Measurements from ENCODE around the gene SCP2. TPM values are rescaled to one million over a fixed set of nuclear protein-coding genes. Genes with fewer than 3 reads are reported as not detected.
"Not testable (repeated sequence)": the region's sequence is repeated elsewhere in the genome, so short reads cannot be mapped to it uniquely, and the experiment has no call there.

The SCP2 gene
- total RNA-seq, 1 experiment from 2014 or later, result 125 TPM

DNA sequence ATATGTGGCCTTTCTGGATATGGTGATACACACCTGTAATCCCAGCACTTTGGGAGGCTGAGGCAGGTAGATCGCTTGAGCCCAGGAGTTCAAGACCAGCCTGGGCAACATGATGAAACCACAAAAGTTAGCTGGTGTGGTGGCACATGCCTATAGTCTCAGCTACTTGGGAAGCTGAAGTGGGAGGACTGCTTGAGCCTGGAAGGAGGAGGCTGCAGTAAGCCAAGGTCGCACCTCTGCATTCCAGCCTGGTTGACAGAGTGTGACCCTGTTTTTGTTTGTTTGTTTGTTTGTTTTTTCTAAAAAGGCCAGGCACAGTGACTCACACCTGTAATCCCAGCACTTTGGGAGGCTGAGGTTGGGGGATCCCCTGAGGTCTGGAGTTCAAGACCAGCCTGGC lies 42.2 kb downstream of the SCP2 start:
- DNase-seq (ENCODE audit: low read depth), result not testable (repeated sequence)

DNA sequence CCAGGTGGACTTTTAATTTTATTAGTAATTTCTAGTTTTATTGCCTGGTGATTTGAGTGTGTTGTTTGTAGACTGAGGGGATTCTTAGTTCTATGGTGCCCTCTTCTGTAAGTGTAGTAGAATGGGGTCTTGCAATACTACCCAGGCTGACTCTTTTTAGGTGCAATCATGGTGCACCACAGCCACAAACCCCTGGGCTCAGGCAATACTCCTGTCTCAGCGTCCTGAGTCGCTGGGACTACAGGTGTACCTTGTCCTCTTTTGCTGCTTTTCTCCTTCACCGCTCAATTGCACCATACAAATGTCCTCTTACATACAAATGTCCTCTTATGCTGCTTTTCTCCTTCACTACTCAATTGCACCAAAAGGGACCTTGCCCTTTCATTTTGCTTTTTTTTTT lies 43.1 kb downstream of the SCP2 start:
- DNase-seq (ENCODE audit: low read depth), result peak; percentile 15

DNA sequence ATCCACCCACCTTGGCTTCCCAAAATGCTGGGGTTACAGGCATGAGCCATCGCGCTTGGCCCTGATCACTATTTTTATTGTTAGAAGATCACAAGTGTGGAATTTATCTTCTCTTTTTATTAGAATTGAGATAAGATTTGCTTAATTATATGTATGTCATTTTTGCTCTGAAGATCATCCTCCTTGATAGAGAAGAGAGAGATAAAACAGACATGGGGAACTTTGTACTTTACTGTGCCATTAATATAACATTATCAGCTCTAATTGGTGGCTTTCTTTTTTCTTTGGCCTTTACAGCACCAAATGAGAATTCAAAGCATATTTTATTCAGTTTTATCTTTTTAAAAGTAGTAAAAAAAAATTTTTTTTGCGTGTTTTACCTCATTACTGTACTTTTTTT lies 46.8 kb downstream of the SCP2 start:
- DNase-seq (ENCODE audit: low read depth), result no peak

DNA sequence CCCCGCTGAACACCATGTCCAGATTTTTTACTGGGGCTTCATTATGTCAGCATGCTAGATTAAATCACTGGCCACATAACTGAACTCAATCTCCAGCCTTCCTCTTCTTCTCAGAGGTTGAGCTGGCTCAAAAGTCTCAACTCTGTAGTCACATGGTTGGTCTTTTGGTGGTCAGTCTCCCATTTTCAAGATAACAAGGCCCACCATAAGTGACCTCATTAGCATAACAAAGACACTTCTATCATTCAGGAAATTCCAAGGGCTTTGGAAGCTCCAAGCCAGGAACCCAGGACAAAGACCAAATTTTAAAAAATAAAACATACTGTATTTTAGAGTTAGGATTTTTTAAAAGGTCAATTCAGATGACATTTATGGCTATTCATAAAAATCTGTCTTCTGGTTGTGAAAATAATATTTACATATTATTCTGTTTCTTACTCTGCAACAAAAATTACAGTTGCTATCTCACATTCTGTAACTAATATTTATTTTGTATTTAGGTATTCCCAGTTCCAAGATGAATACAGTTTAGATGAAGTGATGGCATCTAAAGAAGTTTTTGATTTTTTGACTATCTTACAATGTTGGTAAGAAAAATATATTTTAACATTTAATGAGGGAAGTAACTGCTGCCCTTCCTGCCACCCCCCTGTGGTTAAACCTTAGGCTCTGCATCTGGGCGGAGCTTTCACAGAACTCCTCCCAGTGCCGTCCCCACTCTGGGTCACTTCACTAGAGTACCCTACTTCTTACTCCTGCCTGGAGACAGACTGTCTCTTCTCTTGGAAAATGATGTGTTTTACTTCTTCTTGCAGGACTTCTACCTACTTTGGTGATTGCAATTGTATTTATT lies 49.3 kb downstream of the SCP2 start:
- no peak for DNase-seq (ENCODE audit: low read depth)

DNA sequence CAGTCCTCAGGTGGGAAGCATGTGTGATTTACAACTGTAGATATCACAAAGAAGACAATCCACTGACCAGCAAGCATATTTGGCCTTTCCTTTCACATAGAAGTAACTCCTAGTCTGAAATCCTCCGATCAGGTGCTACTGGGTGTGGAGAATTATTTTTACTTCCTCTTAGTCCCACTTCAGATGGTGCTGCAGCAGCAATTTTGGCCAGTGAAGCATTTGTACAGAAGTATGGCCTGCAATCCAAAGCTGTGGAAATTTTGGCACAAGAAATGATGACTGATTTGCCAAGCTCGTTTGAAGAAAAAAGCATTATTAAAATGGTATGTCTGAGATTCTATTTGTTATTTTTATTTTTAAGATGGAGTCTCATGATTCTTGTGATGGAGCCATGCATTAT lies 51.0 kb downstream of the SCP2 start:
- DNase-seq (ENCODE audit: low read depth), result no peak

DNA sequence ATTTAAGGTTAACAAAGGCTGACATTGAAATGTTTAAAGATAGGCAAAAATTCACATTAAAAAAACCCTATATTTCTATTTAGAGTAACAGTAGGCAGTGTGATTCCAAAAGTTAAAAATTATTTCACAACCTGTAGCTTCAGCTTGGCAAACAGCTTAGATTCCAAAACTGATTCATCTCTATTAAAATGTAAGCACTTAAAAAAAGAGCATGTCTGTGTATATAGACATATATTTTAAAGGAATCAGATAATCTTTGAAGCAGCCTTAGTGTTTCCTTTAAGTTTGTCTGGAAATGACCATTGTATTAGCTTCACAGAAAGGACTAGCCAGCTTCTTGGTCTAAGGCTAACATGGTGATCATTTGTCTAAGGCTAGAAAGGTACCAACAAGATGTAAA lies 65.7 kb downstream of the SCP2 start:
- DNase-seq (ENCODE audit: low read depth), result not testable (repeated sequence)

DNA sequence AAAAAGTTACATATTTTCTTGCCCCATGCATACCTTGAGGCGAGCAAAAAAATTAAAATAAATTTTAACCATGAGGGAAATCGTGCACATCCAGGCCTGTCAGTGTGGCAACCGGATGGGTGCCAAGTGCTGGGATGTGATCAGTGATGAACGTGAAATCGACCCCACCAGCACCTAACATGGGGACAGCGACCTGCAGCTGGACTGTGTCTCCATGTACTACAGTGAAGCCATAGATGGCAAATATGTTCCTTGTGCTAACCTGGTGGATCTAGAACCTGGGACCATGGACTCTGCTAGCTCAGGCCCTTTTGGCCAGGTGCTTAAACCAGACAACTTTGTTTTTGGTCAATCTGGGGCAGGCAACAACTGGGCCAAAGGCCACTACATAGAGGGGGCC lies 67.6 kb downstream of the SCP2 start:
- no peak for DNase-seq (ENCODE audit: low read depth)

DNA sequence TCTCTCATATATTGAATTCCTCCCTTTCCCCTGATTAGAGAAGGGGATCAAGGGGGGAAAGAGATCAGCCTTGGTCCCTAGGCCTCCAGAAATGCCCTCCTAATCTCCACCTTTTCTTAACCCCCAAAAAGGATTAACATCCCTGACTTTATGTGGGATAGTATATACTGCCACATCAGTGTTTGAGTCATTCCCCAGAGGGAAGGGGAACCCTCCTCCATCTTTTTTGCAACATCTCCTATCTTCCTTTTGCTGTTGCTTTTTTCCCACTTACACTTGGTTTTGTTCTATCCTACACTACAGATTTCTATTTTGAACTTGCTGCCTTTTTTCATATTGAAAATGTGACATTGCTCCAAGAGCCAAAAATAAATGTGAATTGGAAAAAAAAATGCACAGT lies 69.6 kb downstream of the SCP2 start:
- DNase-seq (ENCODE audit: low read depth), result peak; percentile 11

DNA sequence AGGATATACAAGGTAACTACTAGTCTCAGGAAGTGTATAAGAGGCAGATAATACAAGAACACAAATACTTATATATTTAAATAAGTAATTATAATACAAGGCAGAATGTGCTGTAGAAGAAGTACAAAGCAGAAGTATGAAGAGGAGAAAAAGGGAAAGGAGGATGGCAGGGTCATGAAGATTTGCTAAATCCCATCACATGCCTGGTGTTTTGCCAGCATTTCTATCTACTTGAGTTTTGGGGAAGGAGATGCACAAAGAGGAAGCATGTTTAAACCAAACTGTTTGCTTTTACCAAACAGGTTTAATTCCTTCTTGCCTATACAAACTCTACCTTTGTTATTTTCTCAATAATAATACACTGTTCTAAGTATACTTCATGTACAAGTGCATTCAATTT lies 74.1 kb downstream of the SCP2 start:
- DNase-seq (ENCODE audit: low read depth), result no peak

DNA sequence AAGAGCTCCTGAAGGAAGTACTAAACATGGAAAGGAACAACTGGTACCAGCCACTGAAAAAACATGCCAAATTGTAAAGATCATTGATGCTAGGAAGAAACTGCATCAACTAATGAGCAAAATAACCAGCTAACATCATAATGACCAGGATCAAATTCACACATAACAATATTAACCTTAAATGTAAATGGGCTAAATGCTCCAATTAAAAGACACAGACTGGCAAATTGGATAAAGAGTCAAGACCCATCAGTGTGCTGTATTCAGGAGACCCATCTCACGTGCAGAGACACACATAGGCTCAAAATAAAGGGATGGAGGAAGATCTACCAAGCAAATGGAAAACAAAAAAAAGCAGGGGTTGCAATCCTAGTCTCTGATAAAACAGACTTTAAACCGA lies 79.5 kb downstream of the SCP2 start:
- not testable (repeated sequence) for DNase-seq (ENCODE audit: low read depth)

DNA sequence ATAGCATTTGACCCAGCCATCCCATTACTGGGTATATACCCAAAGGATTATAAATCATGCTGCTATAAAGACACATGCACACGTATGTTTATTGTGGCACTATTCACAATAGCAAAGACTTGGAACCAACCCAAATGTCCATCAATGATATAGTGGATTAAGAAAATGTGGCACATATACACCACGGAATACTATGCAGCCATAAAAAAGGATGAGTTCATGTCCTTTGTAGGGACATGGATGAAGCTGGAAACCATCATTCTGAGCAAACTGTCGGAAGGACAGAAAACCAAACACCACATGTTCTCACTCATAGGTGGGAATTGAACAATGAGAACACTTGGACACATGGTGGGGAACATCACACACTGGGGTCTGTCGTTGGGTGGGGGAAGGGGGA lies 83.2 kb downstream of the SCP2 start:
- not testable (repeated sequence) for DNase-seq (ENCODE audit: low read depth)

DNA sequence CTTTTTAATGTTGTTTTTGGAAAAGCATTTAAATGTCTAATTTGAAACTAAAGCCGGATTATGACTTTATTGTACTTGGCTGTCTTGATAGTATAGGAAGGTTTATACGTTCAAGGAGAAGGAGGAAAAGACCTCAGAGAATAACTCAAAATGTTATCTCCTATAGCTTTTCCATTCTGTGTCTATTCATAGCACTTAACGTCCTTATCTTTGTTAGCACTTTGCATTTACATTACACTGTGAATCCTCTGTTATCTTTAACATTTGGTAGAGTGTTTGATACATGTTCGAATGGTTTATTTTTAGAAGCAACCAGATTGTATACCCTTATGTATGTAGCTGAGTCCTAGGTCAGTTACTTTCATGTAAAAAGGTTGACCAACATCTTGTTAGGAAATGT lies 84.1 kb downstream of the SCP2 start:
- DNase-seq (ENCODE audit: low read depth), result no peak

DNA sequence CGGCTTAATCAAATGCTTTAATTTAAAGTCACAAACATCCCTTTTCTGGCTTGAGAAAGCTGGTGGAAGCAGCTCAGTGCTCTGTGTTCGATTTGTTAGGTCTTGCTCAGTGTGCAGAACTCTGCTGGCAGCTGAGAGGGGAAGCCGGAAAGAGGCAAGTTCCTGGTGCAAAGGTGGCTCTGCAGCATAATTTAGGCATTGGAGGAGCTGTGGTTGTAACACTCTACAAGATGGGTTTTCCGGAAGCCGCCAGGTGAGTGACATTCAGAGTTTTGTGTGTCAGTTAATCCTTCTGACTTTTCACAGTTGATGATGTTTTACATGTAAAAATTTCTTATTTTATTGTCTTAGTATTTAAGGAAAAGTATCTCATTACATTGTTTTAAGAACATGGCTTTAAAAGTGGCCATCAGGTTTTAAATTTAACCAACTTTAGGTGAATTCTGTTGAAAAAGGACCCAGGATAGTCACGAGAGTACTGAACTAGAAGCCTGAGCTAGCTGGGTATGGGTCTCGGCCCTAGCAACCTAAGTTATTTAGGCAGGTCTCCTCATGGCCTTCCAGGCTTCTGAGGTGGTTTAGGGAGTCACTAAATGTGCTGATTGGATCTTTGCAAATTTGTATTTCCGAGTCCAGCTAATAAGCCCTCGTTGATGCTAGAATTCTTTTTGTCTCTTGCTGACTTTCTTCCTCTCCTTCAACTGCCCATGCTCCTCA lies 87.9 kb downstream of the SCP2 start:
- DNase-seq (ENCODE audit: low read depth), result peak; percentile 87

DNA sequence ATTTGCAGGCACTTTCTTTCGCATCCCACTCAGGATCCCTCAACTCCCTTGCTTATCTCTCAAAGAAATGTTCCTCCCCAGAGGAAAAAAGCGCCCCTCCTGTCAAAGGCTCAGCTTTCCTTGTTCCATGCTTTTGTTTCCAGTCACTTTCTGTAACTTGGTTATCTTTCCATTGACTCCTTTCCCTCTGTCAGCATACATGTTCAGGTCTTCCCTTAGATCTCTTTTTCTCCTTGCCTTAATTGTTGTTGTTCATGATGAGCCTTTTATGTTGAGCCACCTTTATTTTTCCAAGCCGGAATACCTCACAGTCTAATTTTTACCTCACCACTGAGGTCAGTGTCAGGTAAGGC lies 88.4 kb downstream of the SCP2 start:
- peak; percentile 5 for DNase-seq (ENCODE audit: low read depth)

DNA sequence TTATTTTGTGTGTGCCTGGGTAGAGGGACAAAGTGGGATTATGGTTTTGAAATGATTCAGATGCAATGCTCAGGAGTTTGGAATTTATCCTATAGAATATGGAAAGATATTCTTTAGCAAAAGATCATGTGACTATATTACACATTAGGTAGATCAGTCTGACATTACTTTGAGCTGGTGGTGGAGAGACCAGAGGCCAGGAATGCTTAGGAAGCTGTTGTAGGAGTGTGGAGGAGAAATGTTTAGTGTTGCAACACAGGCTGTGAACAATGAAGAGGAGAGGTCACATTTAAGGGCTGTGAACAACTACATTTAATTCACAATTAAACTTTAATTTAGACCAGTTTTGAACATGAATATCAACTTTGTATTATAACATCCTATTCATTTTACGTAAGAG lies 89.6 kb downstream of the SCP2 start:
- DNase-seq (ENCODE audit: low read depth), result no peak

DNA sequence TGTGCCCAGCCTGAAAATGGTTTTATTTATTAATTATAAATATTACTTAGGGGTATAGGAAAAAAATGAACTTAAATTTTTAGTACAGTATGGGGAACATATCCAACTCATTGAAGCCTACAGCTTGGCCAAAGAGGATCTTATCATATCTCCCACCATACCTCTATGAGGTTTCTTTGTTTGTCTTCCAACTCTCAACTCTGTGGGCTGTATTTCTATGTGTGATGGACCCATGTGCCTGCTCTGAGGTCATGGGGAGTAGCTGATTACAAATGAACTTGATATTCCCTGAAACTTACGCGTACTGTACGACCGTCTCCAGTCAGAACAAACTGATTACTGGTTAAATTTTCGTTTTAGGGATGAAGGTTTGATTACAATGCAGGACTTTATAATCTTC lies 93.5 kb downstream of the SCP2 start:
- no peak for DNase-seq (ENCODE audit: low read depth)

DNA sequence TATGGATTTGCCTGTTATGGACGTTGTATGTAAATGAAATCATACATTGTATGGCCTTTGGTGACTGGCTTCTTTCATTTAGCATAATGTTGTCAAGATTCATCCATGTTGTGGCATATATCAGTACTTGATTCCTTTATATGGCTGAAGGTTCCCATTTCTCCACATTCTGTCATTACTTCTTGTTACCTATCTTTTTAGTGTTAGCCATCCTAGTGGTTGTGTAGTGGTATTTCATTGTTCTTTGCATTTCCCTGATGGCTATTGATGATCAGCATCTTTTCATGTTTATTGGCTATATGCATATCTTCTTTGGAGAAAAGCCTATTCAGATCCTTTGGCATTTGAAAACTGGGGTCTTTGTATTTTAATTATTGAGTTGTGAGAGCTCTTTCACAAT lies 95.1 kb downstream of the SCP2 start:
- no peak for DNase-seq (ENCODE audit: low read depth)

DNA sequence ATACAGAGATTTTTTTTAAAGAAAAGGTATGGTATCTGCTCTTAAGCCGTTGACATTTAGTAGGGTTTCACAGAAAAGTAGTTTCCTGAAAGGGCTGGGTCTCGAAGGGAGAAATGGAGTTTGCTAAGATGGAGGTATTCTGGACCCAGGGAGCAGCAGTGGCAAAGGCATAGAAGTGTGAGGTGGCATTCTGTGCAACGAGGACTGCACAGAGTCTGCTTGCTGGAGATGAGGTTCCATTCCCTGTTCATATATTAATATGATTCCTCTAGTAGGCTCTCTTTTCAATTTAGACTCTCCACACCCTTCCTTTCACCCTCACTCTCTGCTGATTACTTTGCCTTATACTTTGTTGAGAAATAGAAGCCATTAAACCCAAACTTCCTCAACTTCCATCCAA lies 96.5 kb downstream of the SCP2 start:
- DNase-seq (ENCODE audit: low read depth), result no peak

DNA sequence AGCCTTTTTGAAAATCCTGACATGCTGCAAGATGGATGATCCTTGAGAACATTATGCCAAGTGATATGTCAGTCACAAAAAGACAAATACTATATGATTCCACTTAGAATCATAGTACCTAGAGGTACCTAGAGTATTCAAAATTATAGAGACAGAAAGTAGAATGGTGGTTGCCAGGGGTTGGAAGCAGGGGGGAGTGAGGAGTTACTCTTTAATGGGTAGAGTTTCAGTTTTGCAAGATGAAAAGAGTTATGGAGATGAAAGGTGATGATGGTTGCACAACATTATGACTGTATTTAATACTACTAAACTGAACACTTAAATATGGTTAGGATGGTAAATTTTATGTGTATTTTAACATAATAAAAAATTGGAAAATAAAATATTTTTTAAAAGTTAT lies 97.0 kb downstream of the SCP2 start:
- no peak for DNase-seq (ENCODE audit: low read depth)

DNA sequence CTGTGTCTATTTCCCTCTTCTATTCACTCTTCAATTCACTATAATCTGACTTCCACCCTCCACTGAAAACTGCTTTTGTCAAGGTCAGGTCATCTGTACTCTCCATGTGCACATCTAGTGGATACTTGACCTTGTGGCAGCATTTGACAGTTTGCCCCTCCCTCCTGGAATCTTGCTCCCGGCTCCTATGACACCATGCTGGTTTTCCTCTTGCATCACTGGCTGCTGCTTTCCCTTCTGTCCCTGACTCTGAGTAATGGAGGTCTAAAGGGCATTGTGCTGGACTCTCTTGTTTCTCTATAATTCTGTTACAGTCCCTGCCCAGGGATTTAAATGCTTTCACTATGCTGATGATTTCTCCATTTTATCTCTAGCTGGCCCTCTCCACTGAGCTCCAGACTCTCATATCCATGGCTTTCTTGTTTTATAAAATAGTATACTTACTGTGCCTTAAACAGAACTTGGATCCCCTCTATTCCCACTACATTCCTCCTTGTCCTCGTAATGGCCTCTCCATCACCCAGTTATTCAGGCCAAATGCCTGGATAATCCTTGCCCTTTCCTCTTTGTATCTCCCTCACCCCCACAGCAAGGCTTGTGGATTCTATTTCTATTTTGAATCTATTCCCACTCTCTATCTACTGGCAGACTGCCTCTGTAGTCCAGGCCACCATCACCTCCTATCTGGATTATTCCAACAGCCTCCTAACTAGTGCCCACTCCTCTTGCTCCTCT lies 98.1 kb downstream of the SCP2 start:
- peak; percentile 78 for DNase-seq (ENCODE audit: low read depth)

DNA sequence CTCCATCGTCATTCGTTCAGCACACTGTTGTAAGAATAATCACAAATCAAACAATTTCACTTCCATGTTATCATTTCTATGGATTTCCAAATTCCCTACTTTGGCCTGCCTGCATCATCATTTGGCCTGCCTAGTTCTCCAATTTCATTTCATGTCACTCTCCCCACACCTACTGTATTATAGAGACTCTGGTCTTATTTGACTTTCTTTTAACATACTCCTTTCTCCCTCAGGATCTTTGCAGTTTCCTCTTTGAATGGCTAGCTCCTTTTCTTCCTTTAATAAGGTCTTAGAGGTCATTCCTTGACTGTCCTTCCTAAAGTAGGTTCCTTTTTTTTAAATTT lies 98.7 kb downstream of the SCP2 start:
- DNase-seq (ENCODE audit: low read depth), result no peak

DNA sequence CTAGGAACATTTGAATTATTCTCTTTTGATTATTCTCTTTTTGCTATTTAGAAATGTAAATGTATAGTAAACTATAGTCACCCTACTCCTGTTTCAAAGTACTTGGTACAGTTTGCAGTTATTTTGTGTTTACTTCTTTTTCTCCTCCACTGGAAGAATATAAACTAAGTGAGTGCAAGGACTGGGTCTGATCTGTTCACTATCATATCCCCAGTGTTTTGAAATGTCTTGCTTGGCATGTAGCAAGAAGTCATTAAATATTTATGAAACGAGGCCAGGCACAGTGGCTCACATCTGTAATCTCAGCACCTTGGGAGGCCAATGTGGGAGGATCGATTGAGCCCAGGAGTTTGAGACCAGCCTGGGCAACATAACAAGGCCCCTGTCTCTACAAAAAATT lies 99.2 kb downstream of the SCP2 start:
- DNase-seq (ENCODE audit: low read depth), result no peak

DNA sequence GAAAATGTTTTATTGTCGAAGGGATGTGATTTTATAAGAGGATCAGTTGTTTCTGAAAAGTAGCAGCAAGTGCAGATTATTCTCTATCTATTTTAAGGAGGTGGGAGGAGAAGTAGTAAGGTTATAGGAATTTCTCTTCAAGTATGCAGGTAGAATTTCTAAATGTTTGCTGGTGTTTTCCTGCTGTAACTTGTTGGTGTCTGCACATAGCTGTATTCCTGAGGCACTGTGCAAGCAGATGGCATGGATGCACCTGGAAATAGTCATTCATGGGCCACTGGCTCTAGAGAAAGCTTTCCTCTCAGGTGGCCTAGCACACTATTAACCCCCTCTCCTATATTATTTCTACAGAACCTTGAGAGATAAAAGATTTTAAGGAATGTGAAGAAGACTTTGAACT lies 104.7 kb downstream of the SCP2 start:
- no peak for DNase-seq (ENCODE audit: low read depth)

Measured in LHCN-M2 (cell line).